Vagina (tissue), 2 donors: ENCODE measurements around the gene BTNL9. TPM values are rescaled to one million over a fixed set of nuclear protein-coding genes. Genes with fewer than 3 reads are reported as not detected.

Experiments used
- microRNA-seq: library from miRNA; unstranded; fragments of <30 nt; microRNA quantifications from one replicate; pipeline ENCODE4, GENCODE V29; 2017; ENCODE audit warnings: borderline number of aligned reads, borderline replicate concordance
- small RNA-seq: library from RNA; depleted of rRNA; stranded (forward); fragments of <200 nt; gene quantifications from one replicate; pipeline ENCODE3, GENCODE V24; 2016
- total RNA-seq: library from RNA; depleted of rRNA; stranded (reverse); fragments of >200 nt; gene quantifications from one replicate; pipeline ENCODE4 v1.2.3, GENCODE V29; 2016

The BTNL9 gene
- total RNA-seq, 1 donor from 2014 or later: 34.1 TPM

Small RNA genes lying within 50 kb of the gene (microRNA-seq; reads per million reads assigned to microRNA genes)
- not detected for gene MIR8089

Small RNA genes lying within 50 kb of the gene (small RNA-seq; reads per million reads assigned to genes)
- gene MIR8089 (not detected), gene RNU6-1036P (not detected)

Other genes starting within 250 kb of the BTNL9 start
- gene MGAT1, start 237.5 kb upstream of the BTNL9 start, total RNA-seq: 152 TPM
- 22.3 TPM for gene ZFP62, start 179.0 kb upstream of the BTNL9 start, total RNA-seq
- gene BTNL8, start 141.1 kb upstream of the BTNL9 start, total RNA-seq: not detected
- not detected for gene BTNL3, start 51.4 kb upstream of the BTNL9 start, total RNA-seq
- gene OR2V1, start 90.9 kb downstream of the BTNL9 start, total RNA-seq: not detected
- not detected for gene OR2V2, start 107.3 kb downstream of the BTNL9 start, total RNA-seq
- gene TRIM7, start 164.9 kb downstream of the BTNL9 start, total RNA-seq: 21.6 TPM
- 7.9 TPM for gene TRIM41, start 183.0 kb downstream of the BTNL9 start, total RNA-seq
- 3,043 TPM for gene RACK1, start 203.6 kb downstream of the BTNL9 start, total RNA-seq
- gene TRIM52, start 220.9 kb downstream of the BTNL9 start, total RNA-seq: 17.2 TPM